B cell (primary cell): Measurements from ENCODE around the gene MFSD2A. TPM values are rescaled to one million over a fixed set of nuclear protein-coding genes. Genes with fewer than 3 reads are reported as not detected.

Experiments used
- ATAC-seq: fragments of 200-7000 bp; cut with Tn5 transposase; one replicate; pipeline ENCODE4 v1.10.0; 2021; ENCODE audit warnings: low read depth, mild to moderate bottlenecking, moderate number of reproducible peaks, moderate library complexity
- CTCF ChIA-PET: fragments of 350-600 bp; sonication (Branson Sonifier 250); formaldehyde crosslinking; loops from one replicate; lab custom pipeline; 2021; ENCODE audit warnings: antibody characterized with exemption, inconsistent platforms; lab: Charles Lee
- POLR2A ChIA-PET: fragments of 350-600 bp; sonication (Branson Sonifier 250); formaldehyde crosslinking; loops from one replicate; lab custom pipeline; 2021; ENCODE audit warnings: antibody characterized with exemption; lab: Charles Lee
- DNase-seq: peaks from one replicate; pipeline ENCODE4 v3.0.0; 2013
- H2AFZ ChIP-seq: 2 replicates; pipeline ENCODE4 v1.6.1; 2012; ENCODE audit warnings: mild to moderate bottlenecking, low read depth, low read length; ENCODE audit not compliant: insufficient read depth, poor library complexity, severe bottlenecking
- H3K27ac ChIP-seq, 2 donors: 1 replicate in 1 of 2; 2 replicates in 1 of 2; pipeline ENCODE4 v1.5.1; 2012 to 2013; ENCODE audit warnings: low read length in 2 of 2, mild to moderate bottlenecking in 2 of 2, moderate library complexity in 1 of 2
- H3K27me3 ChIP-seq, 4 experiments: fragments of 200-600 bp in 1 of 4; sonication (generic) in 1 of 4; replicated peaks in 1 of 4; 1 replicate in 2 of 4; 2 replicates in 2 of 4; pipeline versions ENCODE4 v1.6.1 to v1.7.0; 2013 to 2016; ENCODE audit warnings: low read length in 3 of 4, mild to moderate bottlenecking in 2 of 4, mixed read lengths in 1 of 4, moderate library complexity in 1 of 4; ENCODE audit not compliant: insufficient read depth in 4 of 4, control insufficient read depth in 3 of 4; ENCODE audit errors: control extremely low read depth in 1 of 4
- H3K36me3 ChIP-seq, 2 experiments: replicated peaks in 1 of 2; 1 replicate in 1 of 2; 2 replicates in 1 of 2; pipeline versions ENCODE4 v1.6.1 to v1.7.1; 2013; ENCODE audit warnings: low read length in 1 of 2; ENCODE audit not compliant: insufficient read depth in 2 of 2, control insufficient read depth in 1 of 2; ENCODE audit errors: control extremely low read depth in 1 of 2, extremely low read depth in 1 of 2
- H3K4me1 ChIP-seq, 2 donors: fragments of 200-600 bp in 1 of 2; sonication (generic) in 1 of 2; 1 replicate in 1 of 2; 2 replicates in 1 of 2; pipeline versions ENCODE4 v1.5.1 to v1.6.1; 2013 to 2017; ENCODE audit warnings: low read length in 2 of 2; ENCODE audit not compliant: control insufficient read depth in 2 of 2, insufficient read depth in 2 of 2
- H3K4me2 ChIP-seq: replicated peaks from 2 replicates; pipeline ENCODE3; 2012; ENCODE audit warnings: mild to moderate bottlenecking, low read depth, low read length; ENCODE audit not compliant: poor library complexity, severe bottlenecking
- H3K4me3 ChIP-seq, 5 experiments: fragments of 200-600 bp in 1 of 5; sonication (generic) in 1 of 5; 1 replicate in 3 of 5; 2 replicates in 2 of 5; pipeline versions ENCODE4 v1.5.1 to v1.7.0; 2011 to 2016; ENCODE audit warnings: low read length in 4 of 5, mild to moderate bottlenecking in 4 of 5, low read depth in 2 of 5, control low read depth in 1 of 5, moderate library complexity in 1 of 5; ENCODE audit not compliant: insufficient read depth in 1 of 5; ENCODE audit errors: control extremely low read depth in 1 of 5, extremely low read depth in 1 of 5
- H3K79me2 ChIP-seq: fragments of 200-600 bp; sonication (generic); one replicate; pipeline ENCODE4 v1.6.0; 2016; ENCODE audit warnings: low read length; ENCODE audit not compliant: control insufficient read depth, insufficient read depth
- H3K9ac ChIP-seq: fragments of 200-600 bp; sonication (generic); 2 replicates; pipeline ENCODE4 v1.6.1; 2017; ENCODE audit warnings: mild to moderate bottlenecking, low read length, moderate library complexity
- H3K9me3 ChIP-seq, 3 donors: one replicate each; pipeline versions ENCODE4 v1.6.1 to v1.7.1; 2013; ENCODE audit warnings: low read length in 2 of 3; ENCODE audit not compliant: control insufficient read depth in 2 of 3, insufficient read depth in 1 of 3; ENCODE audit errors: control extremely low read depth in 1 of 3
- H4K20me1 ChIP-seq: 2 replicates; pipeline ENCODE4 v1.6.0; 2012; ENCODE audit warnings: mild to moderate bottlenecking, low read length; ENCODE audit not compliant: insufficient read depth, control insufficient read depth, poor library complexity, severe bottlenecking
- H3K27ac Mint-ChIP-seq: one replicate; pipeline ENCODE4 v1.8.0; 2021; ENCODE audit warnings: mixed read lengths
- H3K27me3 Mint-ChIP-seq: one replicate; pipeline ENCODE4 v1.8.0; 2021; ENCODE audit warnings: mixed read lengths
- H3K4me1 Mint-ChIP-seq: one replicate; pipeline ENCODE4 v1.8.0; 2021; ENCODE audit warnings: mixed read lengths
- H3K4me3 Mint-ChIP-seq: one replicate; pipeline ENCODE4 v1.8.0; 2021; ENCODE audit warnings: mixed read lengths
- H3K9me3 Mint-ChIP-seq: one replicate; pipeline ENCODE4 v1.8.0; 2022; ENCODE audit warnings: mixed read lengths; ENCODE audit not compliant: insufficient read depth
- CTCF ChIP-seq: fragments of 200-600 bp; IDR thresholded peaks from one replicate; pipeline ENCODE4 v1.8.0; 2022; ENCODE audit warnings: antibody characterized with exemption, mild to moderate bottlenecking
- EZH2 ChIP-seq: IDR thresholded peaks from 2 replicates; pipeline ENCODE4 v1.6.1; 2012; ENCODE audit warnings: borderline replicate concordance, low read depth, mild to moderate bottlenecking, moderate library complexity, low read length; ENCODE audit not compliant: insufficient read depth, poor library complexity, severe bottlenecking
- WGBS: methylation state at CpG from one replicate; pipeline ENCODE4 v1.1.5; 2013; ENCODE audit warnings: missing lambda C conversion rate; ENCODE audit not compliant: insufficient coverage; 5-methylcytosine and 5-hydroxymethylcytosine counted together
- intact Hi-C: fragments of 100-400 bp; cut with micrococcal nuclease; formaldehyde crosslinking; loops from one replicate; pipeline ENCODE4 v1.10.0; 2022
- polyA plus RNA-seq: library from polyadenylated mRNA; depleted of rRNA; stranded (reverse); fragments of >200 nt; gene quantifications from 2 replicates; pipeline ENCODE4 v1.2.3, GENCODE V29; 2012
- total RNA-seq, 2 donors: library from RNA; stranded (reverse); fragments of 120-200 nt in 1 of 2; gene quantifications; 1 replicate in 1 of 2; 2 replicates in 1 of 2; pipeline versions ENCODE4 v1.2.3 to v1.2.4, GENCODE V29; 2013 to 2022

MFSD2A gene
- total and polyA plus RNA-seq, 2 donors (not counting 1 experiment from before 2014, with no cell fraction given), result 1.8 to 3.9 TPM

DNA sequence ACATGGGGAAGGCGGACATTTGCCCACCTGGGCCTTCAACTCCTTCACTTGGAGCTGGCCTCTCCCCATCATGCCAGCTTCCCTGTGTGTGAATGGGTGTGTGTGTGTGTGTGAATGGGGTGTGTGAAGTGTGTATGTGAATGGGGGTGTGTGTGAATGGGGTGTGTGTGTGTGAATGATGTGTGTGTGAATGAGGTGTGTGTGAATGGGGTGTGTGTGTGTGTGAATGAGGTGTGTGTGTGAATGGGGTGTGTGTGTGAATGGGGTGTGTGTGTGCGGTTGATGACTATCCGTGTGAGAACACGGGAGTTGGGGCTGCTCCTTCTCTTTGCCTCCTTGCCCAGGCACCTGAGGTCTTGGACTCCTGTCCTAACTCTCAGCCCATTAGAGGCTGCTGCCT is 9.6 kb downstream of the MFSD2A start:
- Histone ChIP-seq H4K20me1 (no peaks in the 10 kb centered on the region), H3K4me3 (no peak overlapping the region), H3K36me3 (no peaks in the 10 kb centered on the region), H3K27me3 (no peaks in the 10 kb centered on the region), H3K9me3 (peaks cover 0 to 4% (median 0%) of the 10 kb centered on the region in 3 donors), H3K4me2 (no peak overlapping the region), H3K27ac (no peak overlapping the region), H2AFZ (no peak overlapping the region), H3K4me1 (peaks cover 14 to 36% of the 10 kb centered on the region in 2 donors), H3K79me2 (peaks cover 7% of the 10 kb centered on the region), H3K9ac (no peak overlapping the region)
- peaks cover 25% of the 10 kb centered on the region for H3K4me1 Mint-ChIP-seq
- POLR2A ChIA-PET, result no interaction called here
- no peak overlapping the region for H3K4me3 Mint-ChIP-seq
- H3K9me3 Mint-ChIP-seq, result no peaks in the 10 kb centered on the region
- CTCF ChIA-PET, result interaction anchor here (1.0 to 2.9 kb wide), 3 partner anchors 7 to 45 kb away, joined by 5 to 15 read pairs (median 5); no protein-coding TSS in a partner anchor
- DNase-seq (no peak), ATAC-seq (no peak)
- no peak overlapping the region for H3K27ac Mint-ChIP-seq
- 90% methylated on average over 2 of the region's 4 CpGs for WGBS
- intact Hi-C loops, result no loop called here
- TF ChIP-seq EZH2, result no peak
- no peak for TF ChIP-seq CTCF
- no peaks in the 10 kb centered on the region for H3K27me3 Mint-ChIP-seq

- Histone ChIP-seq H3K36me3 (no peaks in the 10 kb centered on the region), H3K4me1 (peaks cover 9 to 32% of the 10 kb centered on the region in 2 donors), H4K20me1 (no peaks in the 10 kb centered on the region), H3K9me3 (peaks cover 0 to 4% (median 0%) of the 10 kb centered on the region in 3 donors), H3K79me2 (peaks cover 7% of the 10 kb centered on the region), H3K4me2 (no peak overlapping the region), H3K27me3 (no peaks in the 10 kb centered on the region), H3K4me3 (no peak overlapping the region), H3K27ac (no peak overlapping the region), H2AFZ (no peak overlapping the region), H3K9ac (no peak overlapping the region)
- Mint-ChIP-seq H3K27me3 (no peaks in the 10 kb centered on the region), H3K9me3 (no peaks in the 10 kb centered on the region), H3K27ac (no peak overlapping the region), H3K4me3 (no peak overlapping the region), H3K4me1 (peaks cover 20% of the 10 kb centered on the region)
- POLR2A ChIA-PET, result no interaction called here
- 85% methylated on average over 9 of the region's 9 CpGs for whole genome bisulfite sequencing
- DNase-seq (no peak), ATAC-seq (no peak)
- intact Hi-C loops, result no loop called here
- TF ChIP-seq EZH2 (no peak), CTCF (no peak)
- CTCF ChIA-PET, result interaction anchor here (2.9 to 3.9 kb wide), 2 partner anchors 9 to 45 kb away, joined by 15 to 34 read pairs; no protein-coding TSS in a partner anchor
These were observed 10.1 kb downstream of the MFSD2A start for GRCh38 chr1:39965044-39965443.
